ENCODE data around the gene MYLK4.

The MYLK4 gene

DNA sequence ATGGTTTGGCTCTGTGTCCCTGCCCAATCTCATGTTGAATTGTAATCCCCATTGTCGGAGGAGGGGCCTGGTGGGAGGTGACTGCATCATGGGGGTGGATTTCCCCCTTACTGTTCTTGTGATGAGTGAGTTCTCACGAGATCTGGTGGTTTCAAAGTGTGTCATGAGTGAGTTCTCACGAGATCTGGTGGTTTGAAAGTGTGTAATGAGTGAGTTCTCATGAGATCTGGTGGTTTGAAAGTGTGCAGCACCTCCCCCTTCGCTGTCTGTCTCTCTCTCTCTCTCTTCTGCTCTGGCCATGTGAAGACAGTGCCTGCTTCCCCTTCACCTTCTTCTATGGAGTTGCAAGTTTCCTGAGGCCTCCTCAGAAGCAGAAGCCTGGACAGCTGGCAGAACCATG lies 87.6 kb downstream of the MYLK4 start:
- DNase-seq (ENCODE audit: low read depth in 2 of 2): no peak

DNA sequence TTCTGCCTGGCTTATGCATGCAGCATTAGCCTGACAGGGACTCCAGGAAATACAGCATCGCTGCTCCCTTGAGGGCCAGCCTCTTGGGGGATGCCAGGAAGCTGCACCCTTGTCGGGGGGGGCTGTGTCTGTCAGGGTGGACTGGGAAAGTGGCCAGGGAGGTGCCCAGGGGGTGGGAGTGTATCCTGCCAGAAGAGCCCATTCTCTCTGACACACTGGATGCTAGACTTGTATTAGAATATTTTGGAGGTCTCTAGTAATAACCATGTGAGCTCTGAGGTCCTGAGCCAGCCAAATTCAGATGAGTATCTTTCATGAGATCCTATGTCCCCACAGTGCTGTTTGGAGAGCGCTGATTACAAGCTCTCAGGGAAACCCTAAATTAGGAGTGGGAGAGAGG lies 89.1 kb downstream of the MYLK4 start:
- no peak for DNase-seq (ENCODE audit: low read depth in 2 of 2)

DNA sequence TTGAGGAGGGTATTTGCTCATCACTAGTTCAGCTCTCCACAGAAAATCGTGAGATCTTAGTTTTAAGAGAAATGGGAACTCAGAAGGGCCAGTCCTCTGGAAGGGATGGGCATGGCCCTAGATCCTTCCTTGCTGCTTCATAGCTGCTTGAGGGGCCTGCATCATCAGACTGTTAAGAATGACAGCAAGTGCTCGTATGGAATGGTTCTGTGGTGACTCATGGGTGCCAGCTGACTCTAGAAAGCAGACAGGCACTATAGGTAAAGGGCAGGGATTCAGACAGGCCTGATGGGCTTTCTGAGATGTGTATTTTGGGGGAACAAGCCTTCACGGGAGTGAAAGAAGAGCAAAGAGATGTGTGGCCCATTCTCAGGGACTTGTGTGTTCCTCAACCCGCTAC lies 90.8 kb downstream of the MYLK4 start:
- no peak for DNase-seq (ENCODE audit: low read depth in 2 of 2)

DNA sequence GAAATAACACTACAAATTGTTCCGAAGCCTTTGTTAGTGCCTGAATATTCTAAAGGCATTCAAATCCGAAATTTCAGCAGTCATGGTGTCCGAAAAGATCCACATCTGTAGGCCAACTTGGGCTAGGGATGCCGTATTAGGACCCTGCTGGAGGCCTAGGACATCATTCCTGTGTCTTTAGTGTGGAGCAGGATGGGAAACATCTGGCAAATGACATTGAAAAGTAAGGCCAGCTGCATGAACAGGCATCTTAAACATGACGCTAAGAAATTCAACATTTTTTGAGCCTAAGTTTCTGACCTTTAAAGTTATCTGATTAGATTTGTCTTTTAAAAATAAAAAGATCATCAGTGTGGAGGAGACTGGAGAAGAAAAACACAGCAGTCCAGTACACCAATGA lies 91.3 kb downstream of the MYLK4 start:
- DNase-seq (ENCODE audit: low read depth in 2 of 2): no peak

DNA sequence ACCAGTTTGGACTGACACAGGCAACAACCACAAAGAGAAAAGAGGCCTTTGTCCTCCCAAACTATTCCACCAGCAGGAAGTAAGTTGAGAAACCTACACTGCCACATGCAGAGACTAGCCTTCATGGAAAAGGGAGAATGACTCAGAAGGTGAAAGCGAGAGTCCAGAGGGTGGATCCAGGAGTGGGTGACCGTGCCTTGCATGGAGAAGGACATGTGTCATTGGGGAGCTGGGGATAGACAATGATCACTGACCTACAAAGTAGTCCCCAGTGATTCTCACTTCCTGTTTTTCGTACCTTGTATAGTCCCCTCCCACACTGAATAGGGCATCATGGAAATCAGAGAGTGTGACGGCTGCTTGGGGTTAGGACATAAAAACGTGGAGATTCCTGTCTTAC lies 91.9 kb downstream of the MYLK4 start:
- no peak for DNase-seq (ENCODE audit: low read depth in 2 of 2)

DNA sequence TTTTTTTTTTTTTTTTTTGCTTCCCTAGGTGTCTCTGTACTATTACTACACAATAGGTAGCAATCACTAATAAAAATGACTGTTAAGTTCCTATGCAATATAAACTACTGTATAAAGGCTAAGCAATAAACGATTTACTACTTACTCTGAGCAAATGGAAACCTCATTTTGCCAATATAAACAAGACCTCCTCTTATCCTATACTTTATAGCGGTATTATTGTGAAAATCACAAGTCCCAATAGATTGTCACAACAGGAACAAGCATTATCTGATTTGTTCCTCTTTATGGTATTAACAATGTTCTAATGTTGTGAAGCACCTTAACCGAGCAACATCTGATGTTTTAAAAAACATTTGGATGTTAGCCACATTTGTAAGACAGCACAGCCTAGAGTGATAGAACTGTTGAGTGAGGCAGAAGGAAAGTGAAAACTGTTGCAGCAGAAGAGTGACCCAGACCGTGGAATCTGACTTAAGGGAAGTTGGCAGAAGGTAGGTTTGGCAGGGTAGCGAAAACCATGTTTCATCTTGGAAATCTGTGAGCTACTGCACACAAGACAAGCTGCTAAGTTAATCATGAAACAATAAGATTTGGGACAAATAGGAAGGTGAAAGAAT lies 94.2 kb downstream of the MYLK4 start:
- no peak for DNase-seq (ENCODE audit: low read depth in 2 of 2)

DNA sequence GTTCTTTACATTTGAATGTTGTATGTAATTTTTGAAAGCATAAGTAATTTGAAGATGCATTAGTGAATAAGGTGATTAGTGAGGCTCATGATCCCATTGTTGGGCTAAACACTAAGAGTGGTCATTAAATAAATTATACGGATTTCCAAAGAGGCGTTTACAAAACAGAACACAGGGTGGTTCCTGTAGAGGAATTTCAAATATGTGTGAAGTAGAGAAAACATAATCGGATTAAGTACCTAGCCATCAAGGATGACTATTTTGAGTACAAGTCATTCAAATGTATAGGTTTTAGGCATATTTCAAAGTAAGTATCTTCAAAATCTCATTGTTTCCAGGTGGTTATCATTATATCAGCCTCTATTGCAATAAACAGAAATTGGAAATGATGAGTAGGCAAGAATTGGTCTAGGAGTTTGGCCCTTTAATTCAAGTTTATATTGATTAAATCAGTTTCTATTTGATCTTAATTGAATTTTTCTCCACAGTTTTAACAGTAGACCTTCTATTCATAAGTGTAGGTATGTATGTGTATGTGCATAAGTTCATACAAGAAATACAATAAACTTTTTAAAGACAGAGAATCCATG lies 94.8 kb downstream of the MYLK4 start:
- no peak for DNase-seq (ENCODE audit: low read depth in 2 of 2)

DNA sequence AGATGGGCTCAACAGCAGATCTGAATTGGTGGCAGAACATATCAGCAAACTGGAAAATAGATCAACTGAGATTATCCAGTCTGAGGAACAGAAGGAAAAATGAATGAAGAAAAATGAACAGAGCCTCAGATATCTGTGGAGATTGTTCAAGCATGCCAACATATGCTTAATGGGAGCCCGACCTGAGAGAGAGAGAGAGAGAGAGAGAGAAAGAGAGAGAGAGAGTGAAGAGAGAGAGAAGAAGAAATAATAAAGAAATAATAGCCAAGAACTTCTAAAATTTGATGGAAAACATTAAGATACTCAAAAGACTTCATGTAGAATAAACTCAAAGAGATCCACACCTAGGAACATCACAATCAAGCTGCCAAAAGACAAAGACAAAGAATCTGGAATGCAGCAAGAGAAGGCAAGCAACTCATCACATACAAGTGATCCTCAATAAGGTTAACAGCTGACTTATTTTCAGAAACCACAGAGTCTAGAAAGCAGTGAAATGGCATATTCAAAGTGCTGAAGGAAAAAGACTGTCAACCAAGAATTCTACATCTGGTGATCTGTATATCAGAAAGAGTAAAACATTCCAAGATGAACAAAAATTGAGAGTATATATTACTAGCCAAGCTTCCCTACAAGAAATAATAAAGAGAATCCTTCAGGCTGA lies 97.2 kb downstream of the MYLK4 start:
- no peak for DNase-seq (ENCODE audit: low read depth in 2 of 2)

DNA sequence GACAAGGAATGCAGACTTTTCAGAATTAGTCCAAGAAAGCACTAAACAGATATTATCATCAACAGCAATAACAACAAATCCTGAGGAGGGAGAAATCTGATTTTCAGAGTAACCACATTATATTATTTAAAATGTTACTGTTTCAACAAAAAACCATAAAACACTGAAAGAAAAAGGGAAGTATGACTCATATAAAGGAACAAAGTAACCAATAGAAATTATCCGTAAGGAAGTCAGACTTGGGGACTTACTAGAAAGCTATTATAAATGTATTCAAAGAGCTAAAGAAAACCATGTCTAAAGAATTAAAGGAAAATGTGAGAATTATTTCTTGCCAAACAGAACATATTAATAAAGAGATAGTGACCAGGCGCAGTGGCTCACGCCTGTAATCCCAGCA lies 98.1 kb downstream of the MYLK4 start:
- DNase-seq (ENCODE audit: low read depth in 2 of 2): no peak

DNA sequence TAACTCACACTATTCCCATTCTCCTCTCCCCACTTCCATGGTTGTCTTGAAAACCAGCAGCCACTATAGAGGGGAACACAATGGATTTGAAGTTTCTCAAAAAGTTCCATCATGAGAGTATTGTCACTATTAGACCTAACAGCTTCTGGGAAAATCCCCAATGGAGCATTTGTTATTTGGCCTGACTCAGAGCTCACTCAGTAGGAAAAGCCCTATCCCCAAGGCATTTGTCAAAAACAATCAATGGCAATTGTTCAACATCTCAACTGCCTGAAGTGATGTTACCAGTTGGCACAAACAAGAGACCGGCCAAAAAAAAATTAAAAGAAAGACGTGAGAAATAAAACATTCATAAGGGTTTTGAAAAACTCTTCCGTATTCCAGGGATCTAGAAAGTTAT lies 98.8 kb downstream of the MYLK4 start:
- no peak for DNase-seq (ENCODE audit: low read depth in 2 of 2)

DNA sequence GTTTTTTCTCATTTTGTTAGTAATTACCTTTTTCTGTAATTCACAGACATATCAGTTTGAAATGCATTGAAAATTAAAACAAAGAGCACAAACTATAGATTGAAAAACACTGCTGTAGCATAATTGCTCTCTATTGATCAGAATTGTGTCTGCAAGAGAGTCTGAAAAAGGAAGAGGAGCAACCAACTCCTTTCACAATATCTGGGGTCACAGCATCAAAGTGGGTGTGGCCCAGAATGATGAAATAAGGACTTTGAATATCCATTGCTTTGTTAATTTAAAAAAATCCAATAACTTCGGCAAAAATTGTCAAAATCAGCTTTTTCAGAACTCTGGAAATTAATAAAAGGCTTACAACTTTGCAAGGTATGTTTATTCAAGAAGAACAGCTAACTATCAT lies 99.2 kb downstream of the MYLK4 start:
- DNase-seq (ENCODE audit: low read depth in 2 of 2): no peak

DNA sequence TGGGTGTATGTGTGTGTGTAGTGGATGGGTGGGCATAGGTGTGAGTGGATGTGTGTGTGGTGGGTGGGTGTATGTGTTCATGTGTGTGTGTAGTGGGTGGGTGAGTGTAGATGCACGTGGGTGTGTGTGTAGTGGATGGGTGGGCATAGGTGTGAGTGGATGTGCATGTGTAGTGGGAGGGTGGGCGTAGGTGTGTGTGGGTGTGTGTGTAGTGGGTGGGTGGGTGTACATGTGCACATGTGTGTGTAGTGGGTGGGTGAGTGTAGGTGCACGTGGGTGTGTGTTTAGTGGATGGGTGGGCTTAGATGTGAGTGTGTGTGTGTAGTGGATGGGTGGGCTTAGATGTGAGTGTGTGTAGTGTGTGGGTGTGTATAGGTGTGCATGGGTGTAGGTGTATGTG lies 104.4 kb downstream of the MYLK4 start:
- DNase-seq (ENCODE audit: low read depth in 2 of 2): no peak

DNA sequence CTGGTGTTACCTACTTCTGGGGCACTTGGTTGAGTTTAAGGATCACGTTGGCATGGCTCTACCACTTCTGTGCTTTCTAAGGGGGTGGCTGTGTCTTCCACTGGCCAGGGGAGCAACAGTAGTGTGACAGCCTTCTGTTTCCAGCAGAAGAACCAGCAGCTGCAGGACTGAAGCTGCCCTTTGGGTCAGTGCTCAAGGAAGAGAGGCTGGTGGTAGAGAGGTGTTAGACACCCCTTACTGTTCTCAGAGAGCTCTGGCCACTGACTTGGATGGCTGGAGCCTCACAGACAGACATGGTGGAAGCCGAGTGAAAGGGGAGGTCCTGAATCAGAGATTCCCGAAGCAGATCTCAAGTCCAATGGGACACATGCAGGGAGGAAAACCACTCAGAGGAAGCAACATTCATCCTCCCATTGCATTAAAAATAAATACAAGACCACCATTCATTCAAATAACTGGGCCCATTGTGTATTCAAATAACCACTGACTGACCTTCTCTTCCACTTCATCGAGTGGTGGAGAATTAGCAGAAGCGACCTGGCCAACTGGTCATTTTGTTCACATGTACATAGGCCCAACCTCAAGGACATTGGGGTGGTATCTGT lies 106.7 kb downstream of the MYLK4 start:
- DNase-seq (ENCODE audit: low read depth in 2 of 2): no peak

DNA sequence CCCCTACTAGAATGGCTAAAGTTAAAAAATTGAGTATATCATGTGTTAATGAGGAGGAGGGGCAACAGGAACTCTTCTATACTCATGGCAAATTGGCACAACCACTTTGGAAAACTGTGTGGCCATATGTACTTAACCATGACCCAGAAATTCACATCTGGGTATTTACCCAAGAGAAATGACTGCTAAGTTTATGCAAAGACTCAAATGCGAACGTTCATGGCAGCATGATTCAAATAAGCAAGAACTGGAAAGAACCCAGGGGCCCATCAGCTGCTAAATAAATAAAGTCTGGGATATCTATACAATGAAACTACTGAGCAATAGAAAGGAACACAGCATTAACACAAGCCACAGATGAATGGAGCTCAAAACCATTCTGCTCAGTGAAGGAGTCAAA lies 107.6 kb downstream of the MYLK4 start:
- DNase-seq (ENCODE audit: low read depth in 2 of 2): no peak

DNA sequence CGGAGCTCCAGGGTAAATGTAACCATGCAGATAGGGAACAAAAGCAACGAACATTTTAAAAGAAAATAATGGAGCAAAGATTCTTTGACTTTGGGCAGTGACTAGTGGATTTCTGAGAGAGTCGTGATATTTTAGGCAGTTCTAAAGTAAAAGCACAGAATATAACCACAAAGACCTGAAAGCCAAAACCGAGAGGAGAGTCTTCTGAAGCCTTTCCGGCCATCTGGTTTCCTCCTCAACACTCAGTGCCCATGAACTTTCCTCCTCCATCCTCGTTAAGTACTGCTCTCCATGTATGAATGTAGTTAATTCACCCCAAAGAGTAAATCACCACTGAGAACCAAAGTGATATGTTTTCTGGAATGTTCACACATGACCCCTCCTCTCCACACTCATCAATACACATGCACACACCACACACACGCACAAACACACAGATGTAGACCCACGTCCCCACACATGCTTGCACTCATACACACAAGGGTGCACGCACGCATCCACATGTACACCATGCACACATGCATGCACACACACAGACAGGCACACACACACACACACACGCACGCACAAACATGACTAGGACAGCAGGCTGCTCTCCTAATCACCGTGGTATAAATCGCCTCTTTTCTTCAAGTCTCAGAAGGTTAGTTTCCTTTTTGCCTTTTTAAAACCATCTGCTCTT lies 109.5 kb downstream of the MYLK4 start:
- no peak for DNase-seq (ENCODE audit: low read depth in 2 of 2)

DNA sequence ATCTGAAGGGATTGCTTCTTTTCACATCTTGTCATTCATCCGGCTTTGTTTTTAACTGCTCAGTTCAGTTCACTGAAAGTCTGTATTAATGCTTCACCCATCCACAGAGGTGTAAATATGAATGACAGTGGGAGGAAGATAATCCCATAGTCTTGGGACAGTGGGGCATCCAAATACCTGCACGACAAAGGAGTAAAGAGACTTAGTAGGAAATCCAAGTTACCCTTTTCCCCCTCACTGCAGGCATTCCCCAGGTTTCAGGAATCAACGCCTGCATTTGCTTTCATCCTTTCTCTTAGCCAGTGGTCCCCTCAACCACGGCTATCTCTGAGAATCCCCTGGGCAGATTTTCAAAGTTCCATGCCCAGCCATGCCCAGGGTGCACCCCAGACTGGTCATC lies 110.2 kb downstream of the MYLK4 start:
- DNase-seq (ENCODE audit: low read depth in 2 of 2): no peak

DNA sequence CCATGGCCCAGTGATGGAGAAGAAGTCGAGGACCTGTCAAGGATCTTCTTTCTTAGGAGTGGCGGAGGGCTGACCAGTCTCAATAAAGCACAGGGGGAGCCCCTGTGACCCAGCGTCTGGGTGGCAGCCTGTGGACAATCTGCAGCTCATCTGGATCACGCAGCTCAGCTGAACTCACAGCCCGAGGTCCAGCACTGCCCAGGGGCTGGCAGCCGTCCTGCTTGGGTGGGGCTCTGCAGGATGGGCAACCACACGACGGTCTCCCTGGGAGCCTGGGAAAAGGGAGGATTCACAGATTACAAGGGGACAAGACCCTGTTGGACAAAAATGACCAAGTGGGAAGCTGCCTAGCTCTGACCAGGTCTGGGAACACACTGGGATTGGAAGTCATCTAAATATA lies 110.8 kb downstream of the MYLK4 start:
- DNase-seq (ENCODE audit: low read depth in 2 of 2): no peak

DNA sequence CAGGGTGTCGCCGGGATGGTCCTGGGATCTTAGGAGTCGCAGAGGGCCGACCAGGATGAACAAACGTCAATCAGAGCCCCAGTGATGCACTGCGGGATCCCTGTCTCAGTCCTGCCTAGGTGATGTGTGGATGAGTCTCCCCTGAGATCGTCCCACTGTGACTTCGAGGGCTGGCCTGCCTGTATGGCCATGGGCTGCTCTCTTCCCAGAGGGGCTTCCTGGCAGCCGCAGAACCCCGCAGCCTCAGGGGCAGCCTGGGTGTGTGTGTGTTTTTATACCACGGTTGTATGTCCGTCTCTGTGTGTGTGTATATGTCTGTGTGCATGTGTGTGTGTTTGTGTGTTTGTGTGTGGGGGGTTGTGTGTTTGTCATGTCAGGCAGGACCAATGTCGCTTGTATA lies 111.6 kb downstream of the MYLK4 start:
- DNase-seq (ENCODE audit: low read depth in 2 of 2): no peak

DNA sequence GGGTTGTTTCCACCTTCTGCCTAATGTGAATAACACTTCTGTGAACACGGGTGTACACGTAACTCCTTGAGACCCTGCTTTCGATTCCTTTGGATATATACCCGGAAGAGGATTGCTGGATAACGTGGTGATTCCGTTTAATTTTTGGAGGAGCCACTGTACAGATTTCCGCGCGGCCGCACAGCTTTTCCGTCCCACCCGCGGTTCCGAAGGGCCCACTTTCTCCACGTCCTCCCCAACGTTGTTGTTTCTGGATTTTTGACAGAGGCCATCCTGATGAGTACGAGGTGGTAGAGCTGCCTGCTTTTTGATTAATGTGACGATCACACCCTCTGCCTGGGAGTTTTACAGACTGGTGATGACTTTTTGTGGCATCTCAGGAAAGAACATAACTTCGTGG lies 114.0 kb downstream of the MYLK4 start:
- DNase-seq (ENCODE audit: low read depth in 2 of 2): no peak

DNA sequence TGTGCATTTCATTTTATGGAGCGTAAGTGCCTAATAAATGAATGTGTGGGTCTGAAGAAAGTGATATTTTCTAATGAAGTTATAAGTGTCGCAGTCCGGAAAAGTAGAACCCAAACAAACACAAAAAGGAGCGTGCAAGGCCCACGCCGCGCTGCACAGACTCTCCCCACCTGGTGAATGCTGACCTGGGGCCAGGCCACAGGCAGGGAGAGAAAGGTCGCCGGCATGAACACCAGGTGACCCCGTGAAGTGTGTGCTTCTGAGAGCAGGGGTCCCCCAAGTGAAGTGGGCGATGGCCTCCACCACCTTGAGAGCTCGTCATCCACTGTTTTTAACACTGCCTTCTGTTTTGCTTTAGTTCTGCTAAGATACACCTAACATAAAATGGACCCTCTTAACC lies 114.8 kb downstream of the MYLK4 start:
- DNase-seq (ENCODE audit: low read depth in 2 of 2): no peak

DNA sequence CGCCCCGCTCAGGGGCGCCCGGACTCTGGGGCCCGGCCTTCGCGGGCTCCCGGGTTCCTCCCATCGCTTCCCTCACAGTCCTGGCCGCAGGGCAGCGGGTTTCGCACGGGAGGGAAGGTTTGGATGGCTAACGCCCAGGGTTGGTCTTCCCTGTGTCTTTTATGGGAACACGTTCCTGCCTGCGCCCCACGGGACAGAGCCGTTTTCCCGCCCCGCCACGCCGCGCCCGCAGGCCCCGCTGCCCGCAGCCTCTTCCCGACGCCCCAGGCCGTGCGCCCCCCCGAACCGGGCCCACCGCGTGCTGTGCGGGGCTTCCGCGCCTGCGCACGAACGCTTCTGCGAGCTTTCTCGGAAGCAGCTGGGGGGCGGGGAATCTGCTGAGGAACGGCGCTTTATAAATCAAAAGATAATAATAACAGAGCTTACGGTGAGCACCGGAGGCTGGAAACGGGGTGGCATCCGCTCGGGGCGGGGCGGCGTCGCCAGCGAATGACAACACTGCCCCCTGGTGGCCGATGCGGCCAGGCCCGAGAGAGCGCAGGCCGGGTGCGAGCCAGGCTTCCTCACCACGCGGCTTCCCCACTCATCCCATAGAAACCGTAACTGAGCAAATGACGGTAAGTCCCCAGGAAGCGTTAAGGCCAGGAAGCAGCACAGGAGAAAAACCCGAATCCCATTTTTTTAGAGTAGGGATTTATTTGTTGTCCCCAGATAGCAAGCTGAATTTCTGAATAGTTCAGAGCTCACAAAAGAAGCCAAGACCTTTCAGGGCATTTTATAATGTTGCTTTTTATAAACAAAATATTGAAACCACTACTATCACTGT lies 116.4 kb downstream of the MYLK4 start:
- peak; percentile 52 to 55 for DNase-seq (ENCODE audit: low read depth in 2 of 2)

DNA sequence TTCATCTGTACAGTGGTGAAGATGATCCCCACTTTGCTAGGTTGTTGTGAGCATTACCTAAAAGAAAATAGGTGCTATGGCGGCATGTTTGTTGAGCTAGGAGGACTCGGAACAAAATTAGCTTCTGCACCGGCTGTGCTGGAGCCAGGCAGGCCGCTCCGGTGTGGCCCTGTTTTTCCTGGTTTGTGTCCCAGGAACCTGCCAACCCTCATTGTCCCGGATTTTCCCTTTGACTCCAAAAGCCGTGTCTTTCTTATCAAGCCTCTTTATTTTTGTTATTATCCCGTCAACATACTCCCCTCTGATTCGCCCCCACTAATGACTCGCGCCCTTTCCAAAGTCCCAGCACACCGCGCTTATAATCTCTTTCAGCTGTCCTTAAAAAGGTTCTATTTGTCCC lies 117.0 kb downstream of the MYLK4 start:
- no peak for DNase-seq (ENCODE audit: low read depth in 2 of 2)
